Suprapubic skin (tissue), 4 donors: ENCODE results near the gene THRB.

Source experiments
- EP300 ChIP-seq: sonication (generic); formaldehyde crosslinking; IDR thresholded peaks from one replicate; pipeline ENCODE4 v1.6.1; 2017; ENCODE audit warnings: antibody characterized with exemption
- POLR2AphosphoS5 ChIP-seq, 3 donors: sonication (generic); formaldehyde crosslinking; IDR thresholded peaks; one replicate each; pipeline ENCODE4 v1.6.1; 2017; ENCODE audit warnings: antibody characterized with exemption in 3 of 3
- TF ChIP-seq, protein P1 (sequence below), 2 donors: fragments of 200-600 bp in 1 of 2; fragments of 450-650 bp in 1 of 2; sonication (generic) in 1 of 2; IDR thresholded peaks; one replicate each; pipeline ENCODE4 v1.5.1; 2016 to 2019; ENCODE audit warnings: antibody characterized with exemption in 2 of 2, mild to moderate bottlenecking in 1 of 2, moderate library complexity in 1 of 2

DNA sequence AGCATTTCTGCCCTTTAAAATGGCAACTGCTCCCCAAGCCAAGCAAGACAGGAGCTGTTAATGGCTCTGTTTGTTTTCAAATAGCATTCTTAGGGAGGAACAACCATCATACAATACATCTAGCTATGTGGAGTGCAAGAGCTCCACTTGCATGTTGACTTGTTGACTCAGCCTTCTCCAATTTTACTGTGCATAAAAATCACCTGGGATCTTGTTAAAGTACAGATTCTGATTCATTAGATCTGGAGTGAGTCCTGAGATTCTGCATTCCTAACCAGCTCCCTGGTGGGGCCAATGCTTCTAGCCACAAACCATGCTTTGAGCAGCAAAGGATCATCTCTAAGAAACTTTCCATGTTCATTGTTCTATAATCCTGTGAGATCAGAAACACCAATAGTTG lies 171.4 kb downstream of the THRB start:
- TF ChIP-seq, protein P1, sequence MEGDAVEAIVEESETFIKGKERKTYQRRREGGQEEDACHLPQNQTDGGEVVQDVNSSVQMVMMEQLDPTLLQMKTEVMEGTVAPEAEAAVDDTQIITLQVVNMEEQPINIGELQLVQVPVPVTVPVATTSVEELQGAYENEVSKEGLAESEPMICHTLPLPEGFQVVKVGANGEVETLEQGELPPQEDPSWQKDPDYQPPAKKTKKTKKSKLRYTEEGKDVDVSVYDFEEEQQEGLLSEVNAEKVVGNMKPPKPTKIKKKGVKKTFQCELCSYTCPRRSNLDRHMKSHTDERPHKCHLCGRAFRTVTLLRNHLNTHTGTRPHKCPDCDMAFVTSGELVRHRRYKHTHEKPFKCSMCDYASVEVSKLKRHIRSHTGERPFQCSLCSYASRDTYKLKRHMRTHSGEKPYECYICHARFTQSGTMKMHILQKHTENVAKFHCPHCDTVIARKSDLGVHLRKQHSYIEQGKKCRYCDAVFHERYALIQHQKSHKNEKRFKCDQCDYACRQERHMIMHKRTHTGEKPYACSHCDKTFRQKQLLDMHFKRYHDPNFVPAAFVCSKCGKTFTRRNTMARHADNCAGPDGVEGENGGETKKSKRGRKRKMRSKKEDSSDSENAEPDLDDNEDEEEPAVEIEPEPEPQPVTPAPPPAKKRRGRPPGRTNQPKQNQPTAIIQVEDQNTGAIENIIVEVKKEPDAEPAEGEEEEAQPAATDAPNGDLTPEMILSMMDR (IDR thresholded peaks at IDR 0.05) = no peak
- TF ChIP-seq EP300 (no peak), POLR2AphosphoS5 (IDR thresholded peaks at IDR 0.05) (no peak)
